ENCODE results near the gene SLC1A4.

GRCh38 chr2:64990876-64991275 lies 1.7 kb downstream of the SLC1A4 start:
- TF ChIP-seq CTCF (IDR thresholded peaks at IDR 0.05) = no peak
- TF ChIP-seq POLR2A (IDR thresholded peaks at IDR 0.05) = no peak
- no peak for TF ChIP-seq POLR2AphosphoS5 (IDR thresholded peaks at IDR 0.05)

All from sigmoid colon (tissue), 4 donors.